Chondrocyte (in vitro differentiated cells): ENCODE measurements around the gene CENPI. TPM values are rescaled to one million over a fixed set of nuclear protein-coding genes. Genes with fewer than 3 reads are reported as not detected.
"Not testable (repeated sequence)": the region's sequence is repeated elsewhere in the genome, so short reads cannot be mapped to it uniquely, and the experiment has no call there.

Experiments
- DNase-seq: peaks from one replicate; pipeline ENCODE4 v3.0.0; 2021; ENCODE audit warnings: mixed read lengths, low spot score
- H3K27ac Mint-ChIP-seq: one replicate; pipeline ENCODE4 v1.8.0; 2021; ENCODE audit warnings: mild to moderate bottlenecking, moderate library complexity, mixed read lengths; ENCODE audit not compliant: unreplicated experiment
- H3K27me3 Mint-ChIP-seq: 2 replicates; pipeline ENCODE4 v1.8.0; 2021; ENCODE audit warnings: low read depth, mixed read lengths
- H3K36me3 Mint-ChIP-seq: 2 replicates; pipeline ENCODE4 v1.8.0; 2021; ENCODE audit warnings: low read depth, mixed read lengths
- H3K4me1 Mint-ChIP-seq: 2 replicates; pipeline ENCODE4 v1.8.0; 2021; ENCODE audit warnings: low read depth, mild to moderate bottlenecking, mixed read lengths
- H3K4me3 Mint-ChIP-seq: one replicate; pipeline ENCODE4 v1.8.0; 2021; ENCODE audit warnings: mild to moderate bottlenecking, moderate library complexity, mixed read lengths; ENCODE audit not compliant: unreplicated experiment
- H3K9me3 Mint-ChIP-seq: 2 replicates; pipeline ENCODE4 v1.8.0; 2021; ENCODE audit warnings: low read depth, mixed read lengths
- long read RNA-seq: library from polyadenylated mRNA; stranded (forward); transcript quantifications from one replicate; pipeline ENCODE4 v2.0.0, GENCODE V29; 2021
- total RNA-seq: library from RNA; stranded (reverse); gene quantifications from 3 replicates; pipeline ENCODE4 v1.2.1, GENCODE V29; 2021
- TF ChIP-seq, protein P1 (sequence below): fragments of 200-600 bp; sonication (generic); IDR thresholded peaks from 2 replicates; pipeline ENCODE4 v1.5.0; 2021; ENCODE audit warnings: antibody characterized with exemption, mild to moderate bottlenecking, moderate library complexity

CENPI gene, protein sequence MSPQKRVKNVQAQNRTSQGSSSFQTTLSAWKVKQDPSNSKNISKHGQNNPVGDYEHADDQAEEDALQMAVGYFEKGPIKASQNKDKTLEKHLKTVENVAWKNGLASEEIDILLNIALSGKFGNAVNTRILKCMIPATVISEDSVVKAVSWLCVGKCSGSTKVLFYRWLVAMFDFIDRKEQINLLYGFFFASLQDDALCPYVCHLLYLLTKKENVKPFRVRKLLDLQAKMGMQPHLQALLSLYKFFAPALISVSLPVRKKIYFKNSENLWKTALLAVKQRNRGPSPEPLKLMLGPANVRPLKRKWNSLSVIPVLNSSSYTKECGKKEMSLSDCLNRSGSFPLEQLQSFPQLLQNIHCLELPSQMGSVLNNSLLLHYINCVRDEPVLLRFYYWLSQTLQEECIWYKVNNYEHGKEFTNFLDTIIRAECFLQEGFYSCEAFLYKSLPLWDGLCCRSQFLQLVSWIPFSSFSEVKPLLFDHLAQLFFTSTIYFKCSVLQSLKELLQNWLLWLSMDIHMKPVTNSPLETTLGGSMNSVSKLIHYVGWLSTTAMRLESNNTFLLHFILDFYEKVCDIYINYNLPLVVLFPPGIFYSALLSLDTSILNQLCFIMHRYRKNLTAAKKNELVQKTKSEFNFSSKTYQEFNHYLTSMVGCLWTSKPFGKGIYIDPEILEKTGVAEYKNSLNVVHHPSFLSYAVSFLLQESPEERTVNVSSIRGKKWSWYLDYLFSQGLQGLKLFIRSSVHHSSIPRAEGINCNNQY
- 4.6 to 5.7 TPM (median 5.6 TPM) in 3 replicates for total RNA-seq
- long read RNA-seq, partial matches to known transcripts: 0 of 3 reads
- long read RNA-seq, other reads (novel, unspliced or antisense): 3 of 3 reads

DNA sequence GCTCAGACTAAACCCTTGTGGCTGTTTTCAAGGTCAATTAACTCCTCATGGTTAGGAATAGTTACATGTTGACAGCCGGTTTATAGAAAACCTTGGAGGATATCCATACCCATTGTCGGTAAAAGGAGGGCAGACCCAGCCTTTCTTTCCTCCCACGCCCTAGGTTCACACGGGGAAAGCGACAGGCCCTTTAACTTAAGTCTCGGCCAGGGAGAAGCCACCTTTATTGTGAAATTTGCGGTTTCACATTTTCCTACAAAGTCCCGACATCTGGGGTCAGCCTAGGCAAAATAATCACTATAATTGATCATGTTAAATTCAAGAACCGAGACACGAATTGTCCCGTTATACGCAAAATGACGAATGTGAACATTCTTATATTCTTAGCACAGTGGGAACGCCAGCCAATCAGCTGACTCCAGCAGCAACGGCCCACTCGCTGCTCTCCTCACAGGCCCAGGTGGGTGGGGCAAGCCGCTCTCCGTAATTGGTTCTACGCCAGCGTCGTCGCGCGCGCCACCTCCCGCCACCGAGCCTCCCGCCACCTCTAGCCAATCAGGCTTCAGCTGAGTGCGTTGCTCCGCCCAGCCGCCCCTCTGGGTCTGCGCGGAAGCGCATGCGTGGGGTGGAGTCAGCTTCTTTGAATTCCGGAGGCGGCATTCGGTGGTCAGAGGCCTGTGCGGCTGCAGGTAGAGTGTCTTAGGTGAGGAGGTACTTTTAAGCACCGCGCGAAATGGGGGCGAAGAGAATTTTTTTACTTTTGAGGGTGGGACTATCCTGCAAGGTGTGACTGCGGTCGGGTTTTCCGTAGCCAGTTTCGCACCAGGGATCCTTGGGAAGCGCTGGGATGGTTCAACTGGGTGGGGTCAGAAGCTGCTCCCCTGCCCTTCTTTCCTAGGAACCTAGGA, at the start of gene CENPI:
TSS of gene CENPI (plus strand) at position 659 of the 908 bp plus-strand sequence. CDS start 2,867 bp downstream, outside the sequence.
- Mint-ChIP-seq H3K27ac (peak within 1 kb of the TSS; percentile 93), H3K36me3 (no peaks in the 10 kb centered on the region), H3K27me3 (no peaks in the 10 kb centered on the region), H3K4me1 (peaks cover 11% of the 10 kb centered on the region), H3K4me3 (peak within 1 kb of the TSS; percentile 91), H3K9me3 (peaks cover 3% of the 10 kb centered on the region)
- TF ChIP-seq, protein P1, sequence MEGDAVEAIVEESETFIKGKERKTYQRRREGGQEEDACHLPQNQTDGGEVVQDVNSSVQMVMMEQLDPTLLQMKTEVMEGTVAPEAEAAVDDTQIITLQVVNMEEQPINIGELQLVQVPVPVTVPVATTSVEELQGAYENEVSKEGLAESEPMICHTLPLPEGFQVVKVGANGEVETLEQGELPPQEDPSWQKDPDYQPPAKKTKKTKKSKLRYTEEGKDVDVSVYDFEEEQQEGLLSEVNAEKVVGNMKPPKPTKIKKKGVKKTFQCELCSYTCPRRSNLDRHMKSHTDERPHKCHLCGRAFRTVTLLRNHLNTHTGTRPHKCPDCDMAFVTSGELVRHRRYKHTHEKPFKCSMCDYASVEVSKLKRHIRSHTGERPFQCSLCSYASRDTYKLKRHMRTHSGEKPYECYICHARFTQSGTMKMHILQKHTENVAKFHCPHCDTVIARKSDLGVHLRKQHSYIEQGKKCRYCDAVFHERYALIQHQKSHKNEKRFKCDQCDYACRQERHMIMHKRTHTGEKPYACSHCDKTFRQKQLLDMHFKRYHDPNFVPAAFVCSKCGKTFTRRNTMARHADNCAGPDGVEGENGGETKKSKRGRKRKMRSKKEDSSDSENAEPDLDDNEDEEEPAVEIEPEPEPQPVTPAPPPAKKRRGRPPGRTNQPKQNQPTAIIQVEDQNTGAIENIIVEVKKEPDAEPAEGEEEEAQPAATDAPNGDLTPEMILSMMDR: no peak
- DNase-seq: peak; percentile 97

DNA sequence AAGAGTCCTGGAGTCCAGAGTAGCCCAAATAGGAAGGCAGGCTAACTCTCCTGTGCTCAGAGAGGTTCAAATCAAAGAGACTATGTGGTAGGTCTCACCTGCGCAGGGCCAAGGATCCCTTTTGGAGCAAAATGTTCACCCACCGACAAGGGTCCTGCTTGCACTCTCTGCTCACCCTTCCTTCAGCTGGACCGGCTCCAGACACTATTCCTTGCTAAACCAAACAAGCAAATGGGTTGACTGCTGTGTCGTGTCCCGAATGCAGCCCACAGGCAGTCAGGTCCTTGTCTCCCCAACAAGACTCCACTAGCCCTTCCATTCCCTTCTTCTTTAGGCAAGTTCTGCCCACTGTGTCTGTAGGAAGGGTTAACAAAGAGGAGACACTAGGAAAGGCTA, 46.9 kb upstream of the CENPI start:
- Mint-ChIP-seq H3K36me3 (peaks cover 2% of the 10 kb centered on the region), H3K27ac (peak overlapping the region; percentile 93), H3K9me3 (no peaks in the 10 kb centered on the region), H3K4me3 (peak overlapping the region; percentile 87), H3K4me1 (peaks cover 8% of the 10 kb centered on the region), H3K27me3 (no peaks in the 10 kb centered on the region)
- no peak for DNase-seq
- TF ChIP-seq, protein P1: no peak

DNA sequence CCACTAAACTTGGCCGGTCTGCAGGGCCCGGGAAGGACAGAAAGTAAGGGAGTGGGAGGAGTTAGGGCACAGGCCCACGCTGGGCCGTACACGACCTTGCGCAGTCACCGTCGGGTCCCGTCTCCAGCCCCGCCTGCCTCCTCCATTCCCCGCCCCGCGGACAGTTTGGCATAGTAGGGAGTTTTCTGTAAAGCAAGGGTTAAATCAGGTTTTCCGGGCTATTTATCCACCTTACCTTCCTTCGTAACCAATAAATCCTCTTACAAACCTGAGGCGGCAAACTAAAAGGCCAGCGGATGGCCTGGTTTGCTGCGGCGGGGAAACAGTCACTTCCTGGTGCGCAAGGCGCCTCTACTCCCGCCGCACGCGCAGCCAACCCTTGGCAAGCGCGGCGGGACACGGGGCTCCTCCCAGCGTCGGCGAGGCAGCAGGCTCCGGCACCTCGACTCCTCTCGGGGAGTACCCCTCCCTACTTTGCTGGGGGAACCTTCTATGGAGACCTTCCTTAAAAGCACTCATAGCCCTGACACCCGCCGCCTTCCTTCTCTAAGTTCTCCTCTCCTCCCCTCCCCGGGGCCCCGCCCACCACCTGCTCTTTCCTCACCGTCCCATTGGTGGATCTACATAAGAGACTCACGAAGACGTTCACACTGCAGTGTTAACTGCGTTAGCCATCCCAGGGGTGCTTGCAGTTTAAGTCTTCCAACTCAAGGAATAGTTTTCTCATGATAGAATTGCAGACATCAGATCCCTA, 46.3 kb upstream of the CENPI start, which contains the start of gene TRMT2B:
TSS of gene TRMT2B (minus strand) at position 563 of the 754 bp plus-strand sequence. CDS start 9,822 bp downstream, outside the sequence.
- H3K27me3 Mint-ChIP-seq: no peaks in the 10 kb centered on the region
- peaks cover 8% of the 10 kb centered on the region for H3K4me1 Mint-ChIP-seq
- peak; percentile 93 for DNase-seq
- H3K27ac Mint-ChIP-seq: peak within 1 kb of the TSS; percentile 93
- H3K4me3 Mint-ChIP-seq: peak within 1 kb of the TSS; percentile 87
- TF ChIP-seq, protein P1: no peak
- peaks cover 2% of the 10 kb centered on the region for H3K36me3 Mint-ChIP-seq
- peaks cover 4% of the 10 kb centered on the region for H3K9me3 Mint-ChIP-seq

DNA sequence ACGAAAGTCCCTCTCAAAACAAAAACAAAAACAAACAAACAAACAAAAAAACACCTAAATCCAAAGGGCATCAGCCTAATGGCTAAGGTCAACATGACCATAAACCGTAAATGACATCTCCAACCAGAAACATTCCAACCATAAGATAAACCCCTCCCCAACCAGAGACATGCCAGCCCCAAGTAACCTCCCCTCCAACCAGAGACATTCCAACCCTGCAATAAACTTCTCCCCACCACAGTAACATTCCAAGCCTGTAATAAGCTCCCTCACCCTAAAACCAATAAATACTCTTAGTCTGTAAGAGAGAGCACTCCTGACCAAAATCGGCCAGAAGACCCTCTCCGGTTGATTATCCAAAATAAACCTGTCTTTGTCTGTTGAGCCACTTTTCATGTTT, 41.5 kb upstream of the CENPI start:
- DNase-seq, H3K4me3 Mint-ChIP-seq, H3K27ac Mint-ChIP-seq, H3K36me3 Mint-ChIP-seq, H3K4me1 Mint-ChIP-seq, H3K27me3 Mint-ChIP-seq: not testable (repeated sequence)
- H3K9me3 Mint-ChIP-seq: peaks cover 13% of the 10 kb centered on the region

DNA sequence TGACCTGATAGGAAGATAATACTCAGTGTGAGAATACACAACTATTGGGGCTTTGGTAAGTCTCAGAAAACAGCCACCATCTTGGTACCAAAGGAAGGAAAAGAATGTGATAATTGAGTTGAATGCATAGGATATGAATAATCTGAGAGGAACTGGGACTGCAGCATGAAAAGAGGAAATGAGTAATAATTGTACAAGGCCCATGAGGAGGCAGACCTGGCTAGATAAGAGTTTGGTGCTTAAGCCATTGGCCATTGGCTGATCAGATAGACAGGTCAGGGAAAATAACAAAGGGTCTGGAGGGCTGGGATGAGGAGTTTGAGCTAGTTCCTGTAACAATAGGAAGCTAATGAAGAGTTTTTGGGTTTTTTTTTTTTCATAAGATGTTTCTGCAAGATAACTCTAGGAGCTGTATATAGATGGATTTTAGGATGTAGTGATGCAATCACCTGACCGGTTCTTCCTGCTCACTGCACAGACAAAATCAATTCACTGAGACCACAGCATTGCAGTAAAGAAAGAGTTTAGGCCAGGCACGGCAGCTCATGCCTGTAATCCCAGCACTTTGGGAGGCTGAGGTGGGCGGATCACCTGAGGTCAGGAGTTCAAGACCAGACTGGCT, 40.8 kb upstream of the CENPI start:
- H3K27me3 Mint-ChIP-seq: no peaks in the 10 kb centered on the region
- TF ChIP-seq, protein P1: no peak
- H3K9me3 Mint-ChIP-seq: peaks cover 13% of the 10 kb centered on the region
- H3K27ac Mint-ChIP-seq: no peak overlapping the region
- no peaks in the 10 kb centered on the region for H3K36me3 Mint-ChIP-seq
- DNase-seq: no peak
- H3K4me3 Mint-ChIP-seq: no peak overlapping the region
- peaks cover 2% of the 10 kb centered on the region for H3K4me1 Mint-ChIP-seq
